Stomach (tissue), 9 donors: ENCODE results near the gene SPATA2. TPM values are rescaled to one million over a fixed set of nuclear protein-coding genes. Genes with fewer than 3 reads are reported as not detected.

ENCODE experiments used
- DNase-seq, 2 donors: peaks; one replicate each; pipeline versions ENCODE4 v3.0.0 to v3.0.0-alpha.2; 2013 to 2019
- H3K27ac ChIP-seq, 5 donors: fragments of 200-600 bp in 4 of 5; sonication (generic) in 4 of 5; one replicate each; pipeline ENCODE4 v1.5.1; 2013 to 2019; ENCODE audit warnings: mild to moderate bottlenecking in 1 of 5, moderate library complexity in 1 of 5
- H3K27me3 ChIP-seq, 3 donors: fragments of 200-600 bp; sonication (generic); one replicate each; pipeline ENCODE4 v1.5.1; 2017 to 2019; ENCODE audit warnings: mixed run types in 1 of 3
- H3K36me3 ChIP-seq, 4 donors: fragments of 200-600 bp; sonication (generic); 1 replicate in 3 of 4; 2 replicates in 1 of 4; pipeline ENCODE4 v1.5.1; 2016 to 2019
- H3K4me1 ChIP-seq, 4 donors: fragments of 200-600 bp; sonication (generic); one replicate each; pipeline ENCODE4 v1.5.1; 2016 to 2019
- H3K4me3 ChIP-seq, 4 donors: fragments of 200-600 bp; sonication (generic) in 3 of 4; one replicate each; pipeline ENCODE4 v1.5.1; 2016 to 2019; ENCODE audit warnings: mild to moderate bottlenecking in 1 of 4
- H3K9me3 ChIP-seq, 4 donors: fragments of 200-600 bp; sonication (generic); one replicate each; pipeline ENCODE4 v1.5.1; 2016 to 2019
- EP300 ChIP-seq: sonication (generic); formaldehyde crosslinking; IDR thresholded peaks from one replicate; pipeline ENCODE4 v1.6.1; 2017; ENCODE audit warnings: antibody characterized with exemption
- POLR2A ChIP-seq, 4 donors: fragments of 450-650 bp; IDR thresholded peaks; one replicate each; pipeline ENCODE4 v1.6.1; 2016; ENCODE audit warnings: antibody characterized with exemption in 4 of 4, control low read depth in 2 of 4, mild to moderate bottlenecking in 1 of 4, moderate library complexity in 1 of 4
- POLR2AphosphoS5 ChIP-seq, 3 donors: sonication (generic); formaldehyde crosslinking; IDR thresholded peaks; one replicate each; pipeline ENCODE4 v1.6.1; 2016; ENCODE audit warnings: antibody characterized with exemption in 3 of 3
- WGBS, 5 donors: extraction: QIAGEN DNeasy Blood & Tissue Kit in 3 of 5; methylation state at CpG; one replicate each; pipeline versions ENCODE4 v1.1.5 to v1.1.7; 2013 to 2018; 5-methylcytosine and 5-hydroxymethylcytosine counted together
- intact Hi-C: fragments of 100-400 bp; cut with DNase I; formaldehyde crosslinking; loops from one replicate; pipeline ENCODE4 v1.15.1; 2023; ENCODE audit warnings: low total_unique reads
- polyA plus RNA-seq, 3 donors: library from polyadenylated mRNA; stranded (reverse); fragments of 200-250 nt; gene quantifications; one replicate each; pipeline ENCODE4 v1.2.3, GENCODE V29; 2013
- small RNA-seq, 4 donors: library from RNA; depleted of rRNA; stranded (forward); fragments of <200 nt; gene quantifications; one replicate each; pipeline ENCODE3, GENCODE V24; 2016
- total RNA-seq, 5 donors: library from RNA; depleted of rRNA; stranded (reverse); fragments of >200 nt; gene quantifications; one replicate each; pipeline versions ENCODE4 v1.1.0 to v1.2.3, GENCODE V29; 2014 to 2016
- TF ChIP-seq, protein P1 (sequence below), 7 experiments: fragments of 450-650 bp in 4 of 7; fragments of 200-600 bp in 3 of 7; sonication (generic) in 3 of 7; IDR thresholded peaks; one replicate each; pipeline ENCODE4 v1.5.1; 2016 to 2019; ENCODE audit warnings: antibody characterized with exemption in 7 of 7, control low read depth in 2 of 7, mild to moderate bottlenecking in 1 of 7
- donor health status: healthy with polysubstance abuse.
- donor health status: Bipolar disorder and iron deficiency.
- donor health status: healthy.

SPATA2 gene
- total and polyA plus RNA-seq, 8 donors, result 2.6 to 14.3 (median 6.4) TPM

DNA sequence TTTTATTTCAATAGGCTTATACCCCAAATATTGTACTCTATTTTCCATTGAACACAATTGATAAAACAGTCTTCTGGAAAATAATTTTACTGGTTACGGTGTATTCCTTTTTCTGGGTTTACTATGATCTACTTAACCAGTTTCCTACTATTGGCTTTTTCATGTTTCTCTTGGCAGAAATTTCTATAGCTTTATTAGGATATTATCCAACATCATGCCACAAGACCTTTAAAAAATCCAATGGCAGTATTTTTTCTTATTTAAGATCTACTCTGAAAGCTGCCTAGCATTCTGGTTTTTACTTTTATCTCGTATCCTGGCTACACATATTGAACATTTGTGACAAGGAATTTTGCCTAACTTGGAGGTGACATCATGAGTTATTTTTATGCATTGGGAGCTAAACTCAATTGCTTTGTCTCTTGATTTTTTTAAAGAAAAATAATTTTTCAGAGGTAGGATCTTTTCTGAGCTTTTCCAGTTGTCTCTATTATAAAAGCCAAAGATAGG lies 57.2 kb downstream of the SPATA2 start:
- Histone ChIP-seq H3K36me3 (peaks cover 17 to 98% (median 79%) of the 10 kb centered on the region in 4 donors), H3K4me3 (no peak overlapping the region), H3K27me3 (no peaks in the 10 kb centered on the region), H3K27ac (no peak overlapping the region), H3K4me1 (peaks cover 0 to 6% (median 0%) of the 10 kb centered on the region in 4 donors), H3K9me3 (no peaks in the 10 kb centered on the region)
- DNase-seq, result no peak
- TF ChIP-seq EP300 (no peak), POLR2AphosphoS5 (IDR thresholded peaks at IDR 0.05) (no peak), POLR2A (IDR thresholded peaks at IDR 0.05) (no peak)
- TF ChIP-seq, protein P1, sequence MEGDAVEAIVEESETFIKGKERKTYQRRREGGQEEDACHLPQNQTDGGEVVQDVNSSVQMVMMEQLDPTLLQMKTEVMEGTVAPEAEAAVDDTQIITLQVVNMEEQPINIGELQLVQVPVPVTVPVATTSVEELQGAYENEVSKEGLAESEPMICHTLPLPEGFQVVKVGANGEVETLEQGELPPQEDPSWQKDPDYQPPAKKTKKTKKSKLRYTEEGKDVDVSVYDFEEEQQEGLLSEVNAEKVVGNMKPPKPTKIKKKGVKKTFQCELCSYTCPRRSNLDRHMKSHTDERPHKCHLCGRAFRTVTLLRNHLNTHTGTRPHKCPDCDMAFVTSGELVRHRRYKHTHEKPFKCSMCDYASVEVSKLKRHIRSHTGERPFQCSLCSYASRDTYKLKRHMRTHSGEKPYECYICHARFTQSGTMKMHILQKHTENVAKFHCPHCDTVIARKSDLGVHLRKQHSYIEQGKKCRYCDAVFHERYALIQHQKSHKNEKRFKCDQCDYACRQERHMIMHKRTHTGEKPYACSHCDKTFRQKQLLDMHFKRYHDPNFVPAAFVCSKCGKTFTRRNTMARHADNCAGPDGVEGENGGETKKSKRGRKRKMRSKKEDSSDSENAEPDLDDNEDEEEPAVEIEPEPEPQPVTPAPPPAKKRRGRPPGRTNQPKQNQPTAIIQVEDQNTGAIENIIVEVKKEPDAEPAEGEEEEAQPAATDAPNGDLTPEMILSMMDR (IDR thresholded peaks at IDR 0.05), result no peak
- intact Hi-C loops, result no loop called here
- WGBS, 5 donors, result 88 to 95% (median 94%) methylated on average over 2 of the region's 2 CpGs

DNA sequence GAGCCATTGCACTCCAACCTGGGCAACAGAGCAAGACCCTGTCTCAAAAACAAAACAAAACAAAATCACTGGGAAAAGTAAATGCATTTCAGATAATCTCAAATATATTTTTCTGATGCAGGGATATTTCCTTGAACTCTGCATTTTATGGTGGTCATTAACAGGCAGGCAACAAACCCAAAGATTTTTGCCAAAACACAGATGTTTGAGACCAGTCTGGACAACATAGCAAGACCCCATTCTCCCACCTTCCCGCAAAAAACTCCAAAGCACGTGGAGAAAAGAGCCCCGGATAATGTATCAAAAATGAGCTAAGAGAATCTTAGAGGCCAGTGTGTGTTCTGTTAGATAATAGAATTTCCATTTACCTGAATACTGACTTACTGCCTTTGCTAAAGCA lies 58.4 kb downstream of the SPATA2 start:
- H3K36me3 ChIP-seq, result peaks cover 22 to 93% (median 80%) of the 10 kb centered on the region in 4 donors
- 67 to 99% (median 96%) methylated on average over 3 of the region's 3 CpGs for WGBS, 5 donors
- no peak overlapping the region for H3K4me3 ChIP-seq
- no peaks in the 10 kb centered on the region for H3K27me3 ChIP-seq
- DNase-seq, result no peak
- intact Hi-C loops, result no loop called here
- H3K4me1 ChIP-seq, result peaks cover 0 to 6% (median 0%) of the 10 kb centered on the region in 4 donors
- no peaks in the 10 kb centered on the region for H3K9me3 ChIP-seq
- no peak for TF ChIP-seq POLR2A (IDR thresholded peaks at IDR 0.05)
- no peak for TF ChIP-seq POLR2AphosphoS5 (IDR thresholded peaks at IDR 0.05)
- TF ChIP-seq, protein P1 (IDR thresholded peaks at IDR 0.05), result no peak
- no peak overlapping the region for H3K27ac ChIP-seq

DNA sequence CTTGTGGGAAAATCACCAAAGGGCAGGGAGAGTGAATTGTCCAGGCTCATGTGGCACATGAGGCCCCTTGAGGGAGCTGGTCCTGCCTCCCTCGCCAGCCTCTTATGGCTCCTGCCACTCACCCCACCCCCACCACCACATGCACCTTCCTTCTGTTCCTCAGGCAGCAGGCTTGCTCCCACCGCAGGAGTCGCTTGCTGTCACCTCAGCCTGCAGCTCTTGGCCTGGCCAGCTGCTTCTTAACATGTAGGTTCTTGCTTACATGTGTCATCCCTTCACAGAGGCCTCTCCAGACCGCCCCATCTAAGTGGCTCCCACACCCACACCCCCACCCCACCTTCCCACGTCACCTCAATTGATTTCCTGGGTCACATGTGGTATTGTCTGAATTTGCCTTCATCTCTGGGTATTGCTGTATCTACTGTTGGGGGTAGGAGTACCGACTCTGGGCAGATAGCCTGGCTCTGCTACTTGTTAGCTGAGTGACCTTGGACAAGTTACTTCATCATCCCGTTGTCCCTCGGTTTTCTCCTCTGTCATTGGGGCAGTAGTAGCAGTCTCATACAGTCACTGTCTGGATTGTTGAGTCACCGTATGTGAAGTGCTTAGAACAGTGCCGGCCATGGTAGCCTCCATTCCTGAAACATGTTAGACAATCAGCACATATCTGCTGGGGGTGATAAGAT lies 61.0 kb downstream of the SPATA2 start:
- H3K36me3 ChIP-seq, result peaks cover 22 to 87% (median 81%) of the 10 kb centered on the region in 4 donors
- intact Hi-C loops, result no loop called here
- H3K4me1 ChIP-seq, result peaks cover 0 to 16% (median 10%) of the 10 kb centered on the region in 4 donors
- no peak overlapping the region for H3K27ac ChIP-seq
- no peak overlapping the region for H3K4me3 ChIP-seq
- DNase-seq, result no peak
- TF ChIP-seq POLR2AphosphoS5 (IDR thresholded peaks at IDR 0.05) (no peak), EP300 (no peak), POLR2A (IDR thresholded peaks at IDR 0.05) (no peak)
- TF ChIP-seq, protein P1 (IDR thresholded peaks at IDR 0.05), result no peak
- WGBS, 5 donors, result 90 to 98% (median 91%) methylated on average over 8 to 10 of the region's 10 CpGs
- no peaks in the 10 kb centered on the region for H3K9me3 ChIP-seq
- no peaks in the 10 kb centered on the region for H3K27me3 ChIP-seq

DNA sequence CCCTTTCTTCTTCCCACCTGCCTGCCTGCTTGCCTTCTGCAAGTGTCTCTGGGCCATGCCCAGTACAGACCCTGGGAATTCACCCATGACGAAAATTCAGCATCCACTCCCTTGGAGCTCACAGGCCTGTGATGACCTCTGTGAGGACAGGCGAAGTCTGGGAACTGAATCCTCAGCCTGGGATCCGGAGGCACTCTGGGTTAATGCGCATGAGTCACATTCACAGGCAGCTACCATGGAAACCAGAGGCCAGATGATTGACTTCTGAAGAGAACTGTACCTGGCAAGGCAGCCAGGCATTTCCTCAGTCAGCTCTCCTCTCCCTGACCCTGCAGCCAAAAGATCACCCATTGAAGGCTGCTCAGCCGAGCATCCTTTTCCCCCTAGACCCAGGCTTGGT lies 61.7 kb downstream of the SPATA2 start:
- peaks cover 29 to 87% (median 81%) of the 10 kb centered on the region in 4 donors for H3K36me3 ChIP-seq
- TF ChIP-seq POLR2AphosphoS5 (IDR thresholded peaks at IDR 0.05) (no peak), EP300 (no peak), POLR2A (IDR thresholded peaks at IDR 0.05) (no peak)
- TF ChIP-seq, protein P1 (IDR thresholded peaks at IDR 0.05), result no peak
- WGBS, 5 donors, result 62 to 92% (median 85%) methylated on average over 4 to 5 of the region's 5 CpGs

More for the DNA sequence above, 61.7 kb downstream of the SPATA2 start:
- Histone ChIP-seq H3K27me3 (no peaks in the 10 kb centered on the region), H3K27ac (no peak overlapping the region), H3K9me3 (no peaks in the 10 kb centered on the region), H3K4me3 (no peak overlapping the region), H3K4me1 (peaks cover 0 to 16% (median 10%) of the 10 kb centered on the region in 4 donors)
- DNase-seq, result peak in 1 of 2 donors; percentile 40
- intact Hi-C loops, result no loop called here

Small RNAs within 50 kb of the gene (small RNA-seq; reads per million reads assigned to genes)
- gene RF00017 (0 reads per million in 4 donors), gene RF00019 (0 reads per million in 4 donors)

Other genes starting within 250 kb of the SPATA2 start
- gene B4GALT5, start 201.7 kb downstream of the SPATA2 start, total RNA-seq, result 10 to 100 TPM; 17.5 to 40.0 (median 25.8) TPM
- 10 to 100 TPM in 2 of 3 donors, 1 to 10 TPM in 1; 7.5 to 10.8 (median 10.2) TPM for gene B4GALT5, start 201.7 kb downstream of the SPATA2 start, polyA plus RNA-seq
- 10 to 100 TPM in 4 of 5 donors, 1 to 10 TPM in 1; 2.7 to 21.0 (median 17.2) TPM for gene SLC9A8, start 102.7 kb downstream of the SPATA2 start, total RNA-seq
- 1 to 10 TPM; 2.3 to 9.8 (median 2.7) TPM for gene SLC9A8, start 102.7 kb downstream of the SPATA2 start, polyA plus RNA-seq
- 100 to 1,000 TPM in 3 of 5 donors, 10 to 100 TPM in 2; 29.5 to 317 (median 138) TPM for gene RNF114, start 20.9 kb upstream of the SPATA2 start, total RNA-seq
- 10 to 100 TPM; 32.8 to 57.0 (median 41.7) TPM for gene RNF114, start 20.9 kb upstream of the SPATA2 start, polyA plus RNA-seq
- gene SNAI1, start 67.5 kb upstream of the SPATA2 start, total RNA-seq, result 1 to 10 TPM in 2 of 5 donors, under 1 TPM in 1, not detected in 2; 0.37 to 7.1 (median 3.2) TPM
- gene SNAI1, start 67.5 kb upstream of the SPATA2 start, polyA plus RNA-seq, result 1 to 10 TPM in 2 of 3 donors, under 1 TPM in 1; 0.61 to 3.5 (median 2.2) TPM
- gene UBE2V1, start 197.6 kb upstream of the SPATA2 start, total RNA-seq, result 100 to 1,000 TPM in 1 of 5 donors, 10 to 100 TPM in 4; 52.6 to 111 (median 61.8) TPM
- gene UBE2V1, start 197.6 kb upstream of the SPATA2 start, polyA plus RNA-seq, result 10 to 100 TPM; 64.7 to 90.3 (median 80.3) TPM
- gene PEDS1, start 238.2 kb upstream of the SPATA2 start, total RNA-seq, result 10 to 100 TPM in 3 of 5 donors, 1 to 10 TPM in 2; 1.8 to 79.4 (median 19.4) TPM
- gene PEDS1, start 238.2 kb upstream of the SPATA2 start, polyA plus RNA-seq, result 10 to 100 TPM; 10.5 to 28.7 (median 15.5) TPM